Vagina (tissue), 2 donors: ENCODE measurements around the gene EZR.

Experiments used
- POLR2A ChIP-seq, 2 donors: fragments of 450-650 bp; IDR thresholded peaks; one replicate each; pipeline ENCODE4 v1.6.1; 2017; ENCODE audit warnings: antibody characterized with exemption in 2 of 2, mild to moderate bottlenecking in 2 of 2, moderate library complexity in 2 of 2
- POLR2AphosphoS5 ChIP-seq, 2 donors: sonication (generic); formaldehyde crosslinking; IDR thresholded peaks; one replicate each; pipeline ENCODE4 v1.9.0; 2017; ENCODE audit warnings: antibody characterized with exemption in 2 of 2, mild to moderate bottlenecking in 2 of 2, low read depth in 1 of 2; ENCODE audit not compliant: insufficient read depth in 1 of 2
- TF ChIP-seq, protein P1 (sequence below), 3 experiments: fragments of 450-650 bp in 2 of 3; fragments of 200-600 bp in 1 of 3; sonication (generic) in 1 of 3; IDR thresholded peaks; one replicate each; pipeline ENCODE4 v1.5.1; 2017 to 2019; ENCODE audit warnings: antibody characterized with exemption in 3 of 3, mild to moderate bottlenecking in 2 of 3, moderate library complexity in 2 of 3

DNA sequence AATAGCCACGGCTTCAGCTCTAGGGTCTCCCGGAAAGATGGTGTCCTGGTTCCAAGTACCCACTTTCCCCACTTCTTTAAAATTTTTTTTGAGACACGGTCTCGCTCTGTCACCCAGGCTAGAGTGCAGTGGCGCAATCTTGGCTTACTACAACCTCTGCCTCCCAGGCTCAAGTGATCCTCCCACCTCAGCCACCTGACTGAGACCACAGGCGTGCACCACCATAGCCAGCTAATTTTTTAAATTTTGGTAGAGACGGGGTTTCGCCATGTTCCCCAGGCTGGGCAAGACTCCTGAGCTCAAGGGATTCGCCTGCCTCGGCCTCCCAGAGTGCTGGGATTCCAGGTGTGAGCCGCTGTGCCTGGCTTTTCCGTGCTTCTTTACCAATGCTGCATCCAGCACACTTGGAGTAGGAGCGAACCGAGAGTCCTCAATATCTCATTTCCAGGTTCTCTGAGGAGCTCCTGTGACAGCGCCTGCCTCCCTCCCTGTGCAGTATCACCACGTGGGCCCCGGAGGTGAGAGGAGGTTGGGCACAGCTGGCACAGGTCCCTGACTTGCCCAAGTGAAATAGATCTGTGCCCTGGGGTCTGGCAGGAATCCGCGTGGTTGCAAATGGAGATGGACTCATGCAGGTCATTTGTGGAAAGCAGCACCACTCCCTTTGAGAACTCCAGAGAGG lies 37.3 kb downstream of the EZR start:
- TF ChIP-seq, protein P1, sequence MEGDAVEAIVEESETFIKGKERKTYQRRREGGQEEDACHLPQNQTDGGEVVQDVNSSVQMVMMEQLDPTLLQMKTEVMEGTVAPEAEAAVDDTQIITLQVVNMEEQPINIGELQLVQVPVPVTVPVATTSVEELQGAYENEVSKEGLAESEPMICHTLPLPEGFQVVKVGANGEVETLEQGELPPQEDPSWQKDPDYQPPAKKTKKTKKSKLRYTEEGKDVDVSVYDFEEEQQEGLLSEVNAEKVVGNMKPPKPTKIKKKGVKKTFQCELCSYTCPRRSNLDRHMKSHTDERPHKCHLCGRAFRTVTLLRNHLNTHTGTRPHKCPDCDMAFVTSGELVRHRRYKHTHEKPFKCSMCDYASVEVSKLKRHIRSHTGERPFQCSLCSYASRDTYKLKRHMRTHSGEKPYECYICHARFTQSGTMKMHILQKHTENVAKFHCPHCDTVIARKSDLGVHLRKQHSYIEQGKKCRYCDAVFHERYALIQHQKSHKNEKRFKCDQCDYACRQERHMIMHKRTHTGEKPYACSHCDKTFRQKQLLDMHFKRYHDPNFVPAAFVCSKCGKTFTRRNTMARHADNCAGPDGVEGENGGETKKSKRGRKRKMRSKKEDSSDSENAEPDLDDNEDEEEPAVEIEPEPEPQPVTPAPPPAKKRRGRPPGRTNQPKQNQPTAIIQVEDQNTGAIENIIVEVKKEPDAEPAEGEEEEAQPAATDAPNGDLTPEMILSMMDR (IDR thresholded peaks at IDR 0.05), result no peak
- TF ChIP-seq POLR2AphosphoS5 (IDR thresholded peaks at IDR 0.05; ENCODE audit: insufficient read depth in 1 of 2, low read depth in 1 of 2) (peak in 1 of 2 donors; percentile 31), POLR2A (IDR thresholded peaks at IDR 0.05) (no peak)
